ENCODE data around the gene GREB1.

- TF ChIP-seq CTCF (conservative IDR thresholded peaks at IDR 0.05) (no peak), EZH2 (IDR thresholded peaks at IDR 0.05; ENCODE audit: low read depth) (no peak)
These were observed 82.3 kb downstream of the GREB1 start for GRCh38 chr2:11616097-11616687.
